Left kidney (tissue), 2 donors: ENCODE measurements around the gene TMPRSS2. TPM values are rescaled to one million over a fixed set of nuclear protein-coding genes. Genes with fewer than 3 reads are reported as not detected.
A peak's percentile ranks its signal among the peaks of the same experiment; 100 is the strongest.

Experiments
- DNase-seq: peaks from one replicate; pipeline ENCODE4 v3.0.0-alpha.2; 2013
- polyA plus RNA-seq: library from polyadenylated mRNA; unstranded; fragments of 120-200 nt; gene quantifications from one replicate; pipeline ENCODE4 v1.2.1, GENCODE V29; 2013; ENCODE audit not compliant: insufficient read length

TMPRSS2 gene
- polyA plus RNA-seq, 1 donor: 36.0 TPM

- DNase-seq: peak; percentile 46
Measured at GRCh38 chr21:41511858-41512257, 3.9 kb upstream of the TMPRSS2 start.

GRCh38 chr21:41510500-41510899 is 2.5 kb upstream of the TMPRSS2 start:
- DNase-seq: no peak

- no peak for DNase-seq
Measured at GRCh38 chr21:41509733-41510132, 1.8 kb upstream of the TMPRSS2 start.

- DNase-seq: no peak
Measured at GRCh38 chr21:41509145-41509496, 1.2 kb upstream of the TMPRSS2 start.

GRCh38 chr21:41508415-41509144 is 622 bp upstream of the TMPRSS2 start:
- no peak for DNase-seq

- DNase-seq: no peak
Measured at GRCh38 chr21:41506611-41507520, 1.1 kb downstream of the TMPRSS2 start.

GRCh38 chr21:41506005-41506594 is 1.9 kb downstream of the TMPRSS2 start:
- no peak for DNase-seq

- DNase-seq: no peak
Measured at GRCh38 chr21:41504030-41504429, 3.9 kb downstream of the TMPRSS2 start.

GRCh38 chr21:41503331-41503730 is 4.6 kb downstream of the TMPRSS2 start:
- DNase-seq: no peak

GRCh38 chr21:41501919-41502318 is 6.0 kb downstream of the TMPRSS2 start:
- DNase-seq: no peak

GRCh38 chr21:41500931-41501381 is 7.0 kb downstream of the TMPRSS2 start:
- no peak for DNase-seq

GRCh38 chr21:41500363-41500762 is 7.6 kb downstream of the TMPRSS2 start:
- no peak for DNase-seq

- DNase-seq: no peak
Measured at GRCh38 chr21:41499920-41500319, 8.0 kb downstream of the TMPRSS2 start.

GRCh38 chr21:41497788-41498187 is 10.2 kb downstream of the TMPRSS2 start:
- no peak for DNase-seq

- DNase-seq: no peak
Measured at GRCh38 chr21:41497008-41497407, 10.9 kb downstream of the TMPRSS2 start.

GRCh38 chr21:41494242-41494641 is 13.7 kb downstream of the TMPRSS2 start:
- no peak for DNase-seq

GRCh38 chr21:41491412-41491811 is 16.5 kb downstream of the TMPRSS2 start:
- no peak for DNase-seq

GRCh38 chr21:41490330-41490729 is 17.6 kb downstream of the TMPRSS2 start:
- no peak for DNase-seq

GRCh38 chr21:41489329-41489728 is 18.6 kb downstream of the TMPRSS2 start:
- DNase-seq: no peak

GRCh38 chr21:41488080-41488479 is 19.9 kb downstream of the TMPRSS2 start:
- DNase-seq: no peak

GRCh38 chr21:41487082-41487481 is 20.9 kb downstream of the TMPRSS2 start:
- DNase-seq: no peak

GRCh38 chr21:41483973-41484372 is 24.0 kb downstream of the TMPRSS2 start:
- DNase-seq: no peak

GRCh38 chr21:41483415-41483814 is 24.5 kb downstream of the TMPRSS2 start:
- no peak for DNase-seq
